Suprapubic skin (tissue), 4 donors: ENCODE results near the gene KCNH5. TPM values are rescaled to one million over a fixed set of nuclear protein-coding genes. Genes with fewer than 3 reads are reported as not detected.
A peak's percentile ranks its signal among the peaks of the same experiment; 100 is the strongest.

Source experiments
- DNase-seq, 2 donors: peaks; one replicate each; pipeline ENCODE4 v3.0.0-alpha.2; 2019; ENCODE audit warnings: low spot score in 2 of 2
- H3K27ac ChIP-seq: fragments of 200-600 bp; sonication (generic); one replicate; pipeline ENCODE4 v1.5.1; 2019
- H3K27me3 ChIP-seq: fragments of 200-600 bp; sonication (generic); one replicate; pipeline ENCODE4 v1.5.1; 2019
- H3K36me3 ChIP-seq: fragments of 200-600 bp; sonication (generic); one replicate; pipeline ENCODE4 v1.5.1; 2019
- H3K4me1 ChIP-seq: fragments of 200-600 bp; sonication (generic); one replicate; pipeline ENCODE4 v1.5.1; 2019
- H3K4me3 ChIP-seq: fragments of 200-600 bp; sonication (generic); one replicate; pipeline ENCODE4 v1.5.1; 2019; ENCODE audit warnings: mild to moderate bottlenecking
- H3K9me3 ChIP-seq: fragments of 200-600 bp; sonication (generic); one replicate; pipeline ENCODE4 v1.5.1; 2019
- EP300 ChIP-seq: sonication (generic); formaldehyde crosslinking; IDR thresholded peaks from one replicate; pipeline ENCODE4 v1.6.1; 2017; ENCODE audit warnings: antibody characterized with exemption
- POLR2A ChIP-seq, 2 donors: fragments of 450-650 bp; IDR thresholded peaks; one replicate each; pipeline ENCODE4 v1.6.1; 2017; ENCODE audit warnings: antibody characterized with exemption in 2 of 2, mild to moderate bottlenecking in 2 of 2, moderate library complexity in 2 of 2
- POLR2AphosphoS5 ChIP-seq, 3 donors: sonication (generic); formaldehyde crosslinking; IDR thresholded peaks; one replicate each; pipeline ENCODE4 v1.6.1; 2017; ENCODE audit warnings: antibody characterized with exemption in 3 of 3
- WGBS: methylation state at CpG from one replicate; pipeline ENCODE4 v1.1.5; 2018; 5-methylcytosine and 5-hydroxymethylcytosine counted together
- total RNA-seq, 4 donors: library from RNA; depleted of rRNA; stranded (reverse); fragments of >200 nt; gene quantifications; one replicate each; pipeline ENCODE4 v1.1.0, GENCODE V29; 2016
- TF ChIP-seq, protein P1 (sequence below), 2 donors: fragments of 200-600 bp in 1 of 2; fragments of 450-650 bp in 1 of 2; sonication (generic) in 1 of 2; IDR thresholded peaks; one replicate each; pipeline ENCODE4 v1.5.1; 2016 to 2019; ENCODE audit warnings: antibody characterized with exemption in 2 of 2, mild to moderate bottlenecking in 1 of 2, moderate library complexity in 1 of 2

Gene KCNH5
- total RNA-seq, 4 donors from 2014 or later, result 0.31 to 0.79 TPM; not detected in 2

DNA sequence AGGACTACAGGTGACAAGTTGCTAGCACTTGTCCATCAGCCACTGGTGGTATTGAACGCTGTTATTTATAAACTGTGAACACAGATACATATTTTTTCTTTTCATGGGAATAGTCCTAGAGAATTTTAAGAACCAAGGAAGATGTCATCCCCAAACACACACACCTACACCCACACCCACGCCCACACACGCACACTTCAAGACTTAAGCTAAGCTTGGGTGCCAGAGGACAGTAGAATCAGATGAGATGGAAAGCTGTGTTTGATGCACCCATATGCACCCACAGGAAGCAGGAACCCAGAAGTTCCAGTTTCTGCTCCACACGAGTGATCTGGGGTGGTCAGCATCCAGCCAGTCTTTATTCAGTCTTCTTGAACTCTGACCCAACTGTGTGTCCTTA is 348.3 kb downstream of the KCNH5 start:
- no peak for DNase-seq
- peaks cover 5% of the 10 kb centered on the region for H3K4me1 ChIP-seq
- no peaks in the 10 kb centered on the region for H3K36me3 ChIP-seq
- 93% methylated on average over 4 of the region's 4 CpGs for WGBS
- no peak overlapping the region for H3K27ac ChIP-seq
- no peaks in the 10 kb centered on the region for H3K27me3 ChIP-seq
- H3K9me3 ChIP-seq, result no peaks in the 10 kb centered on the region
- H3K4me3 ChIP-seq, result no peak overlapping the region
- no peak for TF ChIP-seq EP300

DNA sequence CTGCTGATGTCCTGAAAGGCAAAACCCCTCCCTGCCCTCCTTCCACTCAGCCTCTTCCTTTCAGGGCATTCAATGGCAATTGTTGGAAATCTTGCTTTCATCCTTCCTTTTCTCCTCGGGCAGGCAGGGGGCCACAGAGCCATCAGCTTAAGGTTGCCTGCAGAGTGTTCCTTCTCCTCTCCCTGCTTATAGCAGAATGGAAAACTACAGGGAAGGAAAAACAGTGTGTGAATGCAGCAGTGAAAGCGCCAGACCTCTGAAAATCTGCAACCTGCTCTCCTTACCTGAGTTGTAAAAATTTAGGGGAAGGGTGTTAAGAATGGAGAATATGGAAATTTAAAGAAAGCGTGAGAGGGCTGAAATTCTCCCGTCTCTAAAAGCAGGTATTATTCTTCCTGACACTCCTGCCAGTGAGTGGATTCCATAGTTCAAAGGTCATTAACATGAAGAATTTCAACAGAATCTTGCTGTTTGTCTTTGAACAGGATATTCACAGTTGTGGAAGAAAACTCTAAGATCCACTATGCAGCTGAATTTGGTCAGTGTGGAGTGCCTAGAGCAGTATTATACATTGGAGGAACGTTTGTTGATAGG is 348.8 kb downstream of the KCNH5 start:
- no peaks in the 10 kb centered on the region for H3K9me3 ChIP-seq
- H3K27me3 ChIP-seq, result no peaks in the 10 kb centered on the region
- H3K36me3 ChIP-seq, result no peaks in the 10 kb centered on the region
- no peak for DNase-seq
- no peak overlapping the region for H3K4me3 ChIP-seq
- H3K27ac ChIP-seq, result no peak overlapping the region
- WGBS, result 62% methylated on average over 5 of the region's 5 CpGs
- TF ChIP-seq POLR2AphosphoS5 (IDR thresholded peaks at IDR 0.05), result no peak
- TF ChIP-seq, protein P1, sequence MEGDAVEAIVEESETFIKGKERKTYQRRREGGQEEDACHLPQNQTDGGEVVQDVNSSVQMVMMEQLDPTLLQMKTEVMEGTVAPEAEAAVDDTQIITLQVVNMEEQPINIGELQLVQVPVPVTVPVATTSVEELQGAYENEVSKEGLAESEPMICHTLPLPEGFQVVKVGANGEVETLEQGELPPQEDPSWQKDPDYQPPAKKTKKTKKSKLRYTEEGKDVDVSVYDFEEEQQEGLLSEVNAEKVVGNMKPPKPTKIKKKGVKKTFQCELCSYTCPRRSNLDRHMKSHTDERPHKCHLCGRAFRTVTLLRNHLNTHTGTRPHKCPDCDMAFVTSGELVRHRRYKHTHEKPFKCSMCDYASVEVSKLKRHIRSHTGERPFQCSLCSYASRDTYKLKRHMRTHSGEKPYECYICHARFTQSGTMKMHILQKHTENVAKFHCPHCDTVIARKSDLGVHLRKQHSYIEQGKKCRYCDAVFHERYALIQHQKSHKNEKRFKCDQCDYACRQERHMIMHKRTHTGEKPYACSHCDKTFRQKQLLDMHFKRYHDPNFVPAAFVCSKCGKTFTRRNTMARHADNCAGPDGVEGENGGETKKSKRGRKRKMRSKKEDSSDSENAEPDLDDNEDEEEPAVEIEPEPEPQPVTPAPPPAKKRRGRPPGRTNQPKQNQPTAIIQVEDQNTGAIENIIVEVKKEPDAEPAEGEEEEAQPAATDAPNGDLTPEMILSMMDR (IDR thresholded peaks at IDR 0.05), result no peak
- TF ChIP-seq EP300, result no peak
- TF ChIP-seq POLR2A (IDR thresholded peaks at IDR 0.05), result no peak
- peaks cover 5% of the 10 kb centered on the region for H3K4me1 ChIP-seq

DNA sequence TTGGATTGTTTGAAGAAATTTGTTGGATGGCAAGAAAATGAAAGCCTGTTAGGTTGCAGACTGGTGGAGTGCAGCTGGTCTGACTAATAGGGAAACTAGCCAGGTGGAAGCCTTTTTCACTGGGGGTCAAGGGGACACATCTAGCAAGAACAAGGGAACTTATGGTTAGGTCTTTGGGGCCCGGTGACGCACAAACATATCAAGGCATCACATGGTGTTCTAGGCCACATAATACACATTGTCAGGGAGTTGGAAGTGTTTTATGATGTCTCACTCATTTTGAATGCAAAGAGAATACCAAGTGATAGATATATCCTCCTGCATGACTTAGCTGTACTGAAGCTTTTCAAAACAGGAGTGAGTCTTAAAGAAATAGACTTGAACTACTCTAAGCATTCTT is 351.2 kb downstream of the KCNH5 start:
- Histone ChIP-seq H3K27me3 (no peaks in the 10 kb centered on the region), H3K36me3 (no peaks in the 10 kb centered on the region), H3K9me3 (no peaks in the 10 kb centered on the region), H3K27ac (no peak overlapping the region), H3K4me1 (peaks cover 9% of the 10 kb centered on the region), H3K4me3 (no peak overlapping the region)
- TF ChIP-seq, protein P1 (IDR thresholded peaks at IDR 0.05), result no peak
- TF ChIP-seq POLR2AphosphoS5 (IDR thresholded peaks at IDR 0.05) (no peak), POLR2A (IDR thresholded peaks at IDR 0.05) (no peak), EP300 (no peak)
- 97% methylated on average over 2 of the region's 2 CpGs for WGBS
- DNase-seq, result no peak

DNA sequence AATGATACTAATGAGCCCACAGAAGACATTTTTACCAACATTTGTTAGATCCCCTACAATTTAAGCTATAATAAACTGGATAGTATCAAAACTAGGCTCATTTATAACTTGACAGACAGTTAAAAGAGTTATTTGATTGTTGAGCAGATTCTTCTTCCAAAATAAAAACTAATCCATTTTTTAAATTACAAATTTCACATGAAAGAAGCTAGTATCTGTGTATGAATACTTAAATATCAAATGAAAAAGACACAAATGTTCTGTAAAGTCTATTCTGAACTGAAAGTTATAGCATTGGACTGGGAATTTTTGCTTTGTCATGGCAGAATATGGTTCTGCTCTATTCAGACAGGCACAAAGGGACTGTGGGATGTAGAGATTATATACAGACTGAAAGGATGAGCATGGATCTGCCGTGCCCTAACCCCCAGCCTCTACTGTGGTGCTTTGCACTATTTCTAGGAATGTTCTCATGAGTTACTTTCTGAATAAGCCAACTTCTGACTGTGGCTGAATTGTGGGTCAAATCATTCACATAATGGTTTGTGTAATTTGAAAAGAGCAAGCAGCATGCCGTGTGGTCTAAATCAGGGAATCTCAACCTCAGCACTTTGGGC is 352.7 kb downstream of the KCNH5 start:
- DNase-seq, result no peak
- WGBS, result 63% methylated on average over 2 of the region's 2 CpGs
- Histone ChIP-seq H3K4me1 (peaks cover 9% of the 10 kb centered on the region), H3K4me3 (no peak overlapping the region), H3K27me3 (no peaks in the 10 kb centered on the region), H3K36me3 (no peaks in the 10 kb centered on the region), H3K27ac (peak overlapping the region; percentile 68), H3K9me3 (no peaks in the 10 kb centered on the region)
- TF ChIP-seq EP300, result no peak
- no peak for TF ChIP-seq POLR2A (IDR thresholded peaks at IDR 0.05)
- no peak for TF ChIP-seq POLR2AphosphoS5 (IDR thresholded peaks at IDR 0.05)
- TF ChIP-seq, protein P1 (IDR thresholded peaks at IDR 0.05), result no peak

DNA sequence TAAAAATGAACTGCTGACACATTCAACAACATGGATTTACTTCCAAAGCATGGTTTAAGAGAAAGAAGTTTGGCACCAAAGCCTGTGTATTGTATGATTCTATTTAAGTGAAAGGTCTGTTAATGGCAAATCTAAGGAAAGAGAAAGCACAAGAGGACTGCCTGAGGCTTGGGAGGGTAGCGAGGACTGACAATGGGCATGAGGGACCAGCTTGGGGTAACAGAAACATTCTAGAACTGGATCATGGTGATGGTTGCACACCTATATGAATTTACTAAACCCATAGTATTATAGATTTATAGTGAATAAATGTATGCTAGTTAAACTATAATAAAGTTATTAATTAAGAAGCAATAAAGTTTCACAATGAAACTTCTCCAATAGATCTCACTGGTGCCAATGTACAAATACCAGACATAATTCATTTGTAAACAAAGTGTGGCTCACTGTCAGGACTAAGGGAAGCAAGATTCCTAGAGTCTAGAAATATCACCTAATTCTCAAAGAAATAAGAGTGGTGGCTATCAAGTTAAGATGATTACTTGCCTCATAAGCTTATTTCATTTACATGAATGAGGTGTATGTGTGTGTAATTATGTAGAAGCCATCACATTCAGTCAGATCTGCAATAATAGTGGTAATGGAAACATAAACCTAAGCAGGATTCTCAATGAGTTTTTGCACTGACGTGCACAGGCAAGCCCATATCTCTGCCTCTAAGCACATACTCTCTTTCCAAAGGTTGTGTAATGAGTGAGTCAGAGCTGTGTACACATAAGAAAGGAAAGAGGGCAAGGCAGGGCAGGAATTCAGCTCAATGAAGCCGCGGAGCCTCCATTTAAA is 353.4 kb downstream of the KCNH5 start:
- H3K27ac ChIP-seq, result peak overlapping the region; percentile 68
- H3K36me3 ChIP-seq, result no peaks in the 10 kb centered on the region
- DNase-seq, result no peak
- no peak overlapping the region for H3K4me3 ChIP-seq
- no peaks in the 10 kb centered on the region for H3K27me3 ChIP-seq
- 33% methylated on average over 4 of the region's 4 CpGs for WGBS
- no peaks in the 10 kb centered on the region for H3K9me3 ChIP-seq
- peaks cover 9% of the 10 kb centered on the region for H3K4me1 ChIP-seq
- TF ChIP-seq EP300, result no peak
- peak in 1 of 3 donors; percentile 64 for TF ChIP-seq POLR2AphosphoS5 (IDR thresholded peaks at IDR 0.05)

DNA sequence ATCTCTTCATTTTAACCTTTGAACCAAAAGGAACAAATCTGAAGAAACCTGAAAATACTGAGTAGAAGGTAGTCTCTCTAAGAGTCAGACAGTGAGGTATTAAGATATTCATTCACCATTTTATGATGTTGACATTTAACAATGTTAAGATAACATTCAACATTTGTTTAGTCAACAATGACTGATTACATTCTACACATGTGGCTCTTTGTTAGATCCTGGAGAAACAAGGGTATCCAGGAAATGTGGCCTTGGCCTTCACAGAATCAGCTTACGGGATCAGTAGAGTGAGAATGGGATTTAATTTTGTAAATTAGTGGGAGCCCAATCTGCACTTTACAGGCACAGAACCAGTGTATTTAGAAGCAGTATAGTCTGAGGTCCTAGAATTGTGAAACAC is 355.5 kb downstream of the KCNH5 start:
- 92% methylated on average over 1 of the region's 1 CpG for WGBS
- no peak for TF ChIP-seq POLR2AphosphoS5 (IDR thresholded peaks at IDR 0.05)
- TF ChIP-seq POLR2A (IDR thresholded peaks at IDR 0.05), result no peak
- TF ChIP-seq, protein P1 (IDR thresholded peaks at IDR 0.05), result no peak
- TF ChIP-seq EP300, result no peak
- Histone ChIP-seq H3K27ac (no peak overlapping the region), H3K9me3 (no peaks in the 10 kb centered on the region), H3K4me3 (no peak overlapping the region), H3K36me3 (no peaks in the 10 kb centered on the region), H3K4me1 (peaks cover 9% of the 10 kb centered on the region), H3K27me3 (no peaks in the 10 kb centered on the region)
- DNase-seq, result no peak
